GM18868 (cell line): ENCODE measurements around the gene ARHGAP12.
"Not testable (repeated sequence)": the region's sequence is repeated elsewhere in the genome, so short reads cannot be mapped to it uniquely, and the experiment has no call there.

Experiments used
- ATAC-seq: cut with Tn5 transposase; IDR thresholded peaks from one replicate; pipeline ENCODE4 v1.9.1; 2021; ENCODE audit warnings: mild to moderate bottlenecking, moderate library complexity; ENCODE audit not compliant: unreplicated experiment

Gene ARHGAP12

DNA sequence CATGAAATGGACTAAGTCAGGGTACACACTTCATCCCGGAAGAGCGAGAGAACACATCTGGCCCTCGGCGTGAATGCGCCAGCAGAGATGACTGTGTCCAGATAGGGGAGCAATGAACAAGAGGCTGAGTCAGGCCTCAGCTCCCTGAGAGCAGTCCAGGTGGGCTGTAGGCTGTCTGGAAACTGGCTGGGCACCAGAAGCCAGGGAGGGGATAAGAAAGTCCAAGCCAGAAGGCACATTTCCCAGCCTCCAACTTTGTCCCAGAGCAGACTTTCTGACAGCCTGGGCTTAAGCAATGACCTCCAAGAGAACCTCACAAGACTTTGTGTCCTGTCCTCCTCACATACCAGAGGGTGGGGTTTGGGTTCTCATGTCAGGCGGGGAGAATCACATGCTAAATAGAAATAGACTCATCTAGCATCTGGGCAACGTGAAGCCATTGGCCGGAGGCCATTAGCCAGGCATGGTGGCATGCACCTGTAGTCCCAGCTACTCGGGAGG is 157.2 kb downstream of the ARHGAP12 start:
- ATAC-seq, result no peak

DNA sequence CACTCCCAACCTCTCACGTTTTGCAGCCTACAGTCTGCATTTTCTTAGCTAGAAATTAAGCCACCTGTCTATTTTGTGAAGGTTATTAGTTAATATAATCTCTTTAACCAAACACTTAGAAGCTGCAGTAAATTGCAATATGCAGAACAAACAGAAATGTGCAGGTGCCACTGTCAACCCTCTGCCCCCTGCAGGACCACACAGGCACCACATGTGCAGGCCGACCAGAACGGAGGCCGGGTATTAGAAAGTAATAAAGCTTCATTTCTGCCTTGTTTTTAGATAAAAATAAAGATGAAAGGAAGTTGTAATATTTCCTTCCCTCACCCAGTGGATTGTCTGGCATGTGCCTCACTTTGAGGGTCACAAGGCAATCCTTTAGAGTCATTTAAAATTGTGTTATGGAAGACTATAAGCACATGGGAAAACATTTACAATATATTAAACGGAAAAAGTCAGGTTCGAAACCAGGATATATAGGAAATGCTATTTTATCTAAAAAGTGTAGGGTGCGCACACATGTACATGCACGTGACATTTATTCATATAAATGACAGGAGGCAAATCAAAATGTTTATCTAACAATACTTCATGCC is 158.2 kb downstream of the ARHGAP12 start:
- peak; percentile 87 for ATAC-seq

DNA sequence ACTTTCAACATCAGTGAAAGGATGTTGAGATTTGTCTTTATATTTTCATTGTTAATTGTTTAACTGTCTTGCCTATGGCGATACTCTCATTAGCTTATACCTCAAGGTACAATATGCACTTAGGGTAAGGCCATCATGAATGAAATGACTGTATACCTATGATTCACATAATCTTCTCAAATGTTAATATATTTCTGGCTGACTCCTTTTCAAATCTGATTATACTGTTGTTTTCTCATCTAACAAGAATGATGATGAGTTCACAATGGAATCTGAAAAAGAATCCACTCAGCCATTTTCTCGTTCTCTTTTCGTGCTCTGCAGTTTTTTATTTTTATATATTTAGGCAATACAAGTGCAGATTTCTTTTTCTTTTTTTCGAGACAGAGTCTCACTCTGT is 159.1 kb downstream of the ARHGAP12 start:
- no peak for ATAC-seq

DNA sequence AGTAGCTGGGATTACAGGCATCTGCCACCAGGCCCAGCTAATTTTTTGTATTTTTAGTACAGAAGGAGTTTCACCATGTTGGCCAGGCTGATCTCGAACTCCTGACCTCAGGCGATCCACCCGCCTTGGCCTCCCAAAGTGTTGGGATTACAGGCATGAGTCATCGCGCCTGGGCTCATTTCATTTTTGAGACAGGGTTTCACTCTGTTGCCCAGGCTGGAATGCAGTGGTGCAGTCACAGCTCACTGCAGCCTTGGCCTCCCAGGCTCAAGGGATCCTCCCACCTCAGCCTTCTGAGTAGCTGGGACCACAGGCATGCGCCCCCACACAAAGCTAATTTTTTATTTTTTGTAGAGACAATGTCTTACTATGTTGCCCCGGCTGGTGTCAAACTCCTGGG is 159.7 kb downstream of the ARHGAP12 start:
- not testable (repeated sequence) for ATAC-seq

DNA sequence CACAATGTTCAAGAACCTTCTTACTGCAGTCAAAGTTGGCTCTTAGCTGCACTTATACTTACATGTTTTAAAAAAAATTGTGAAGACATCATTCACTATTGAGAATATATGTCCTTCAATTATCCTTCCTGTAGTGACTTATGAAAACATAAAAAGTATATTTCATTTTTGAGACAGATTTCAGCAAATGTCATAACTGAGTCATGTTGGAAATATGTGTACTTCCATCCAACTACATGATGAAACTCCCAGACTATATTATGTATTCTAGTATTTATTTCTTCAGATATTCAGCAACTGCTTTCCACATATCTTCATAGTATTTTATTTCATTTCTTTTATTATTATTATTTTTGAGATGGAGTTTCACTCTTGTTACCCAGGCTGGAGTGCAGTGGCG is 160.2 kb downstream of the ARHGAP12 start:
- no peak for ATAC-seq

DNA sequence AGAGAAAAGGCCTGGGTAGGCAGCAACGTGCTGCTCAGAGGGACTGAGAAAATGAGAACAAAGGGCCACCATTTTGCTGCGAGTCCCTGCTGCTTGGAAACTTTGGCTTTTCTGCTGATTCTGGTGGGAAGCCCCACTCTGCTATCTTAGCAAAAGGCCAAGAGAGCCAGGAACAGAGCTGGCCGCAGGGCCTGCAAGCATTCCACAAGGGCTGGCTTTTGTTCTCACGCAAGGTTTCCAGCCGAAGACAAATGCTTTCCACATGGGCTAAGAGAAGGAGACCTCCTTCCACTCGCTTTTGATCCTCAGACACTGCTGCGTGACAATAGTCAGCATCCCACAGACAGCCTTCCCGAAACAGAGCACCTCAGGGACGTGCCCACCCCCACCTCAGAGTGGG is 163.1 kb downstream of the ARHGAP12 start:
- no peak for ATAC-seq

DNA sequence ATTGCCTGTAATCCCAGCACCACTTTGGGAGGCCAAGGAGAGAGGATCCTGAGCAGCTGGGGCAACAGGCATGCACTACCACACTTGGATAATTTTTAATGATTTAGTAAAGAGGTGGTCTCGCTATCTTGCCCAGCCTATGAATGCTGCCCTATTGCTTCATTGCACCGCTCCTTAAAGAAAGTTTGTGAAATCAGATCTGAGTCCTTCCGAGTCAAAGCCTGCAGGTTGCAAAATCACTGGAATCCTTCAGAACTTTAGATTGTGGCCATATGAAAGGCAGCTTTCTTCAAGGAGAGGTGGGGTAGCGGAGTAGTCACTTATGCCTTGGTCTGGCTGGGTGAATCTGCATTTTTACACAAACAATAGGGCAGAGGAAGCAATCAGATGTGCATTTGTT is 166.3 kb downstream of the ARHGAP12 start:
- ATAC-seq, result no peak

DNA sequence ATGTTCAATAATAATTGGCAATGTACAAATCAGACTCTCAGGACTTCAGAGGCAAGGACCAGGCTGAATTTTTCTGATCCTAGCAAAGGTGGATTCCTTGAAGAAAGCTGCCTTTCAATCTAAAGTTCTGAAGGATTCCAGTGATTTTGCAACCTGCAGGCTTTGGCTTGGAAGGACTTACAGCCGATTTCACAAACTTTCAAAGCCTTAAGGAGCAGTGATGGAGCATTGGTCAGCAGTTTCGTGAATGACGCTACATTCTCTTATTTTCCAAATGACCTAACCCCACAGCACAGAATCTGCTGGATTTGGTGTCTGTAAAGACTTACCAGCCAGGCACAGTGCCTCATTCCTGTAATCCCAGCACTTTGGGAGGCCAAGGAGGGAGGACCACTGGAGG is 167.5 kb downstream of the ARHGAP12 start:
- no peak for ATAC-seq

DNA sequence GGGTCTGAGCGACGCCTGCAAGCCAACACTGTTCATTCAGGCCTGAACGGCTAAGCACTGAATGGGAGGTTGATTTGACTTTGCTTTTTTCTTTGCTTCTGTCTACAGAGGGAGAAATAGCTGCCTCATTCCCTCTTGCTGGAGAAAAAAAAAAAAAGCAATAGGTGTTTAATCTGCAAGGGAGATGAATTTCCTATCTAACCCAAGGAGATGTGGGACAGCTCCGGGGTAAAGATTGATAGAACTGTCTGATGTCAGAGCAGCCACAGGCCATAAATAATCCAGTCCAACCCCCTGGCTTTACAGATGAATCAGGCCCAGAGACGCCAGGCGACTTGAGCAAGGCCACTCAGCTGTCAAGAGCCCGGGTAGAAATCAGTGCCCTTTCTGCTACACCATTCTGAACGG is 168.0 kb downstream of the ARHGAP12 start:
- ATAC-seq, result no peak

DNA sequence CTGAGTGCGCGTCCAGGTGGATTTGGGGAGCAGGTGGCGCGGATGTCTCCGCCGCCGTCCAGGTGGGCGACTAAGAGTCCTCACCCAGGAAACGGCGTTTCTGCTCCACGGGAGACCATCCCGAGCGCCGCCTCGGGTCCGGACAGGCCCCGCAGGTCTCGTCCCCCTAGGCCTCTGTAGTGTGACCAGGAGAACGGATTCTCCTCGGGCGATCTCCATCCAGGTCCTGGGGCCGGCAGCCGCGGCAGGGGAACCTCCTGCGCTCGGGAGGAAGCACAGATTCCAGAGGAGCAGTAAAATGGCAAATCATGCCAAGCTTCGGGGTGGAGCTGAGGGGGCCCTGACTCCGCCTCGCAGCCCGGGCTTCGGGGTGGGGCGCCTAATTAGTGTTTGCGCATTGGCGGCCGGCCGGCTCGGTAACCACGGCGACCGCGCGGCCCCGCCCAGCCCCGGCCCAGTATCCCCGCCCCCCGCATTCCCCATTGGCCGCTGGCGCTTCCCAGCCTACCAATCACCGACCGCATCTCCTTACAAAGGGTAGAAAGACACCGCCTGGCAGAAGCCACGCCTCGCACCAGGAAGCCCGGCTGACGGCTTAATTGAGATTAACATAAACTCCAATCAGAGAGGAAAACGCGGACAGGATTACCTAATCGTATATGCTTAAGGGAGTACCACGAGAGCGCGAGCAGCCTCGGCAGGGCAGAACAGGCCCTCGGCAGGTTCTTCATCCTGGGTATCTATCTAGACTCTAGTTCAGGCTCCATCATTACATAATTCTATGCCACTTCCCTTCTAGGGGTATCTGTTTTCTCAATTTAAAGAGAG is 168.6 kb downstream of the ARHGAP12 start:
- ATAC-seq, result peak; percentile 96

DNA sequence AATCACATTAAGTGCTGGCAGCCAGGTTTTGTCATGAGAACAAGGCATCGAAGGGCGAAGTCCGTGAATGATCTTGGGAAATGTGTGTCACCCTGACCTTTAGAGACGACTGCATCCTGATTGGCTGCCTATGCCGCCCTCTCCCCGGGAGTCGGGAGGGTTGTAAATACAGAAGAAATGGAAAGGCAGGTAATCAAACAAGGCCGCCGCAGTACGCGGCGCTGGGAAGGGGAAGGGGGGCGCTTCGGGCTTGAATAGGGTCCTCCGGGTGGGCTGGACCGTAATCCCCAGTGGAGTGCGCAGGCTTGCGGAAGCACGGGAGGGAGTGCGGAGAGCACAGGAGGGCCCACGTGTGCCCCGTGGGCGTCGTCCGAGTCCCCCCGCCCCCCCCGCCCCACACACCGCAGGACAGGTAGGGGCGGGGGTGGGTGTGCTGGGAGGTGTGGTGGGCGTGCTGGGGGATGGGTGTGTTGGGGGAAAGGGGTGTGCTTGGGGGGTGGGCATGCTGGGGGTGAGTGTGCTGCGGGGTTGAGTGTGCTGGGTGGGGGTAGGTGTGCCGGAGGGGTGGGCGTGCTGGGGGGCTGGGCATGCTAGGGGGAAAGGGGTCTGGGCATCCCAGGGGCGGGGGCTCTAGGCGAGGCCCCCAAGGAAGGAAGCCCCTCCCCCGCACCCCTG is 169.4 kb downstream of the ARHGAP12 start:
- ATAC-seq, result no peak

DNA sequence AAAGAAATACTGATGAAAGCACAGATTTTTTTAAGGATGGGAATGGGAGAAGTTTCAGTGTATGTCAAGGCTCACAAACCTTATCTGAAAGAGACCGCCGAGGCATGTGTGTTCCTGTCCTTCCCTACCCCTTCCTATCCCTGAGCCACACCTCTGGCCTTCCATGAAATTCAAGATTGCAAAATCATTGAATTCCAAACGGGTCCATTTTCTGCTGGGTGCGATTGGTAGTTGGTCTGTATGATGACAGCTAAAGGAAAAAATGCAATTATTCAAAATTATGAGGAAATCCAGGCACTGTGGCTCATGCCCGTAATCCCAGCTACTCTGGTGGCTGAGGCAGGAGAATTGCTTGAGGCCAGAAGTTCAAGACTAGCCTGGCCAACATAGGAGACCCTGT is 170.1 kb downstream of the ARHGAP12 start:
- ATAC-seq, result no peak

DNA sequence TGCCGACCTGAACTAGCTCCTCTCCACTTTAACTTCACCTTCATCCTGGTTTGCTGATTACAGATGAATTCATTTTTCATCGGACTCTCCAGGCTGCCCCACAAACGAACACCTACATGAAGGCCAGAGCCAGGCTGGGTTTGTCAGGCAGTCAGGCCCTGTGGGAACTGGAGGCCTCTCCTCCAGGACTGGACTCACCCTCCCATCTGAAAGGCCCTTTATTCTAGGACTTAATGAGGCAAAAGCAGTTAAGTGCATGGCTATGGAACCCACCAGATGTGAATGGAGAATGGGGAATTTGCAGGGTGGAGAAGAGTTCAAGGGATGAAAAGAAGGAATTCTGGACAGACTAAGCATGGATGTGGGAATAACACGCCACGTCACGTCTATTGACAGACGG is 170.8 kb downstream of the ARHGAP12 start:
- no peak for ATAC-seq

DNA sequence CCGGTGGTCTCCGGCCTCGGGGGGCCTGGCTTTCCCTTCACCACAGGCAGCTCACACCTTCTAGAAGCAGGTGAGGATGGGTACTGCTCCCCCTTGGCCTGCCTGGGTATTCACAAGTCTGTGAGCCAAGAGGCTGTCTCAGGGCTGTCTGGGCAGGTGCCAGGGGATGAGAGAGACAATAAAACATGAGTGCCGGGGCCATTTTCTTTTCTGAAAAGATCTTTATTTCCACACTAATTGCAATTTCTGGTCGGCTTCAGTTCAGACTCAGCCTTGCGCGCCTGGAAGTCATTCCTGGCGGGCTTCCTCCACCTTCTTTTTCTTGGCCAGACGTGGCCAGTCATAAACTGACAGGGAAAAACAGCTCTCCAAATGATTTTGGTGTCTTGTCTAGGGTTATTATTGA is 171.2 kb downstream of the ARHGAP12 start:
- no peak for ATAC-seq

DNA sequence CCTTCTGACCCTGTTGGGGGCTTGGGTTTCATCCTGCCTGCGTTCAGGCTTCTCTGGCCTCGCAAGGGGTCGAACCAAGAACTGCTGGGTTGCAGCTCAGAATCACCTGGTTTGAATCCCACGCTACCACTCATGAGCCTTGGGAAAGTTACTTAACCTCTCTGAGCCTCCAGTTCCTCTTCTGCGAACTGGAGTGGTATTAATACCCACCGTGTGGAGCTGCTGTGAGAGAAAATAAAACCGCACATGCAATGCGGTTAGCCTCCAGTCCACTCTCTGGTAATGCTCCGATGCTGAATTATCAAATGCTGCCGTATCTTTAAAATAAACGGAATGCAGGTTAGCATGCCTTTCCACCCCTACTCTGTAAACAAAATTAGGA is 171.9 kb downstream of the ARHGAP12 start:
- ATAC-seq, result no peak

DNA sequence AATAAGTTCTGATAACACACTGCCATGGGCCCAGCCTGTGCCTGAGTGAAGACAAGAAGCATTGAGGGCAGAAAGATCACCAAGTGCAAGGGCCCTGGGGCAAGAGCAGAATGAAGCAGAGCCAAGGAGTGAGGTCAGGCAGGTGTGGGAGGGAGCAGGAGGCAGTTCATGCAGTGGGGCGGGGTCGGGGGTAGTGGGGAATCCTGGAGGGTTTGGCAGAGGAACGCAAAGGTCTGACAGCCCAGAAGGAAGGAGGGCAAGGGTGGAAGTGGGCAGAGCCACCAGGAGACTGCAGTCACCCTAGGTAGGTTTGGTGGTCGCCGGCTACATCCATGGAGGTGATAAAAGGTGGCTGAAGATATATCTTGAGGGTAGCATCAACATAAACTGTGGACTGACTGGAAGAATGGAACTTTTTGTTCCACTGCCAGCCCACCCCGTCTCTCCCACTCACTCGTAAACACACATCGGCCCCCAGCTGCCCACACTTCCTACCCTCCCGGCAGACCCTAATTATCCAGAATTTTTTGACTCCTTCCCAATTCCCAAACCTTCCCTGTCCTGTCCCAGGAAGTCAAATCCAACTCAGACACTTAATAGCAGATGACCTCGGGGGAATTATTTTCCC is 172.4 kb downstream of the ARHGAP12 start:
- ATAC-seq, result no peak
